H9 (cell line): Measurements from ENCODE around the gene FBXO31. TPM values are rescaled to one million over a fixed set of nuclear protein-coding genes. Genes with fewer than 3 reads are reported as not detected.

Source experiments
- DNase-seq: peaks from one replicate; pipeline ENCODE4 v3.0.0-alpha.2; 2017
- H2AFZ ChIP-seq: one replicate; pipeline ENCODE4 v1.6.1; 2013; ENCODE audit warnings: mild to moderate bottlenecking, low read length, control low read depth, moderate library complexity
- H2AK5ac ChIP-seq: 2 replicates; pipeline ENCODE4 v1.6.1; 2013; ENCODE audit warnings: low read length, control low read depth, mixed read lengths; ENCODE audit not compliant: insufficient read length
- H2BK120ac ChIP-seq: one replicate; pipeline ENCODE4 v1.6.1; 2013; ENCODE audit warnings: low read depth, mild to moderate bottlenecking, low read length, control low read depth, inconsistent platforms; ENCODE audit not compliant: poor library complexity, severe bottlenecking
- H2BK12ac ChIP-seq: 2 replicates; pipeline ENCODE4 v1.6.1; 2013; ENCODE audit warnings: low read length, control low read depth, mixed read lengths, low read depth; ENCODE audit not compliant: insufficient read length
- H2BK15ac ChIP-seq: 2 replicates; pipeline ENCODE4 v1.6.1; 2013; ENCODE audit warnings: low read depth, low read length, control low read depth
- H2BK20ac ChIP-seq: one replicate; pipeline ENCODE4 v1.6.1; 2013; ENCODE audit warnings: low read depth, mild to moderate bottlenecking, low read length, control low read depth, inconsistent platforms; ENCODE audit not compliant: poor library complexity, severe bottlenecking
- H2BK5ac ChIP-seq: 2 replicates; pipeline ENCODE4 v1.6.1; 2013; ENCODE audit warnings: low read length, control low read depth, mixed read lengths; ENCODE audit not compliant: insufficient read length
- H3K14ac ChIP-seq: 2 replicates; pipeline ENCODE4 v1.6.1; 2013; ENCODE audit warnings: low read length, control low read depth; ENCODE audit not compliant: insufficient read depth
- H3K18ac ChIP-seq: 2 replicates; pipeline ENCODE4 v1.6.1; 2013; ENCODE audit warnings: low read depth, mild to moderate bottlenecking, mixed read lengths, low read length, control low read depth; ENCODE audit not compliant: insufficient read length
- H3K23ac ChIP-seq: 2 replicates; pipeline ENCODE4 v1.6.1; 2013; ENCODE audit warnings: low read length, control low read depth, mixed read lengths, low read depth; ENCODE audit not compliant: insufficient read length
- H3K23me2 ChIP-seq: 2 replicates; pipeline ENCODE4 v1.6.1; 2013; ENCODE audit warnings: low read depth, mild to moderate bottlenecking, mixed read lengths, low read length, control low read depth; ENCODE audit not compliant: insufficient read length, poor library complexity, severe bottlenecking
- H3K27ac ChIP-seq: 2 replicates; pipeline ENCODE4 v1.5.1; 2013; ENCODE audit warnings: low read length, control low read depth, mixed read lengths, low read depth; ENCODE audit not compliant: insufficient read length
- H3K27me3 ChIP-seq: 2 replicates; pipeline ENCODE4 v1.6.1; 2013; ENCODE audit warnings: low read length, control low read depth, inconsistent platforms; ENCODE audit not compliant: insufficient read depth
- H3K4ac ChIP-seq: 2 replicates; pipeline ENCODE4 v1.6.1; 2013; ENCODE audit warnings: low read depth, mild to moderate bottlenecking, control low read depth, inconsistent platforms, low read length, moderate library complexity
- H3K4me1 ChIP-seq: 2 replicates; pipeline ENCODE4 v1.6.1; 2013; ENCODE audit warnings: low read length, control low read depth, inconsistent platforms; ENCODE audit not compliant: insufficient read depth
- H3K4me2 ChIP-seq: 2 replicates; pipeline ENCODE4 v1.6.1; 2013; ENCODE audit warnings: low read length, control low read depth, mixed read lengths; ENCODE audit not compliant: insufficient read length, insufficient read depth
- H3K56ac ChIP-seq: 2 replicates; pipeline ENCODE4 v1.6.1; 2013; ENCODE audit warnings: low read depth, mild to moderate bottlenecking, mixed read lengths, low read length, control low read depth; ENCODE audit not compliant: insufficient read length
- H3K79me1 ChIP-seq: 2 replicates; pipeline ENCODE4 v1.6.1; 2013; ENCODE audit warnings: low read depth, mild to moderate bottlenecking, moderate library complexity, low read length, control low read depth, inconsistent platforms; ENCODE audit not compliant: insufficient read depth, poor library complexity, severe bottlenecking
- H3K79me2 ChIP-seq: 2 replicates; pipeline ENCODE4 v1.6.1; 2013; ENCODE audit warnings: low read length, control low read depth, inconsistent platforms; ENCODE audit not compliant: insufficient read depth
- H3K9ac ChIP-seq: 2 replicates; pipeline ENCODE4 v1.6.1; 2013; ENCODE audit warnings: low read length, control low read depth, mixed read lengths; ENCODE audit not compliant: insufficient read length; ENCODE audit errors: extremely low read depth
- H3K9me3 ChIP-seq: one replicate; pipeline ENCODE4 v1.6.1; 2013; ENCODE audit warnings: low read depth, low read length, inconsistent platforms; ENCODE audit not compliant: control insufficient read depth
- H3T11ph ChIP-seq: one replicate; pipeline ENCODE4 v1.6.1; 2013; ENCODE audit warnings: mild to moderate bottlenecking, low read length, control low read depth, inconsistent platforms
- H4K20me1 ChIP-seq: one replicate; pipeline ENCODE4 v1.6.1; 2013; ENCODE audit not compliant: control insufficient read depth, insufficient read length, insufficient read depth
- H4K5ac ChIP-seq: 2 replicates; pipeline ENCODE4 v1.6.1; 2013; ENCODE audit warnings: low read depth, mild to moderate bottlenecking, mixed read lengths, low read length, control low read depth; ENCODE audit not compliant: insufficient read length
- H4K8ac ChIP-seq: replicated peaks from 2 replicates; pipeline ENCODE4 v1.6.1; 2013; ENCODE audit warnings: low read length, control low read depth, mixed read lengths, low read depth; ENCODE audit not compliant: insufficient read length
- H4K91ac ChIP-seq: 2 replicates; pipeline ENCODE4 v1.6.1; 2013; ENCODE audit warnings: low read depth, mild to moderate bottlenecking, moderate library complexity, mixed read lengths, low read length, control low read depth; ENCODE audit not compliant: insufficient read length
- H3K27ac Mint-ChIP-seq, 3 experiments: 2 replicates in 2 of 3; 3 replicates in 1 of 3; pipeline ENCODE4 v1.8.0; 2020 to 2021; ENCODE audit warnings: mixed read lengths in 3 of 3, mild to moderate bottlenecking in 1 of 3, moderate library complexity in 1 of 3
- H3K27me3 Mint-ChIP-seq: 2 replicates; pipeline ENCODE4 v1.8.0; 2021; ENCODE audit warnings: low read depth, mild to moderate bottlenecking, moderate library complexity, mixed read lengths
- H3K36me3 Mint-ChIP-seq, 3 experiments: 2 replicates in 2 of 3; 3 replicates in 1 of 3; pipeline ENCODE4 v1.8.0; 2020 to 2021; ENCODE audit warnings: low read depth in 3 of 3, mixed read lengths in 3 of 3; ENCODE audit not compliant: insufficient read depth in 1 of 3
- H3K4me1 Mint-ChIP-seq, 2 experiments: 2 replicates each; pipeline ENCODE4 v1.8.0; 2020; ENCODE audit warnings: mixed read lengths in 2 of 2
- H3K4me3 Mint-ChIP-seq, 2 experiments: 2 replicates in 1 of 2; 3 replicates in 1 of 2; pipeline ENCODE4 v1.8.0; 2020 to 2021; ENCODE audit warnings: mild to moderate bottlenecking in 2 of 2, mixed read lengths in 2 of 2, moderate library complexity in 1 of 2
- H3K9me3 Mint-ChIP-seq, 2 experiments: 2 replicates in 1 of 2; 3 replicates in 1 of 2; pipeline ENCODE4 v1.8.0; 2020; ENCODE audit warnings: mild to moderate bottlenecking in 2 of 2, mixed read lengths in 2 of 2, moderate library complexity in 1 of 2
- WGBS: extraction: QIAGEN DNeasy Blood & Tissue Kit; methylation state at CpG from one replicate; pipeline ENCODE4 v1.1.7; 2013; ENCODE audit warnings: missing lambda C conversion rate, low lambda C conversion rate, mixed read lengths; ENCODE audit not compliant: insufficient read length; ENCODE audit errors: extremely low coverage; 5-methylcytosine and 5-hydroxymethylcytosine counted together
- total RNA-seq: library from RNA; stranded (reverse); gene quantifications from 2 replicates; pipeline ENCODE4 v1.2.1, GENCODE V29; 2021
- TF ChIP-seq, protein P1 (sequence below): fragments of 200-600 bp; sonication (generic); conservative IDR thresholded peaks from 3 replicates; pipeline ENCODE4 v1.8.0; 2021; ENCODE audit warnings: antibody characterized with exemption, mild to moderate bottlenecking

The FBXO31 gene
- total RNA-seq, 1 experiment from 2014 or later: 24.2 TPM

DNA sequence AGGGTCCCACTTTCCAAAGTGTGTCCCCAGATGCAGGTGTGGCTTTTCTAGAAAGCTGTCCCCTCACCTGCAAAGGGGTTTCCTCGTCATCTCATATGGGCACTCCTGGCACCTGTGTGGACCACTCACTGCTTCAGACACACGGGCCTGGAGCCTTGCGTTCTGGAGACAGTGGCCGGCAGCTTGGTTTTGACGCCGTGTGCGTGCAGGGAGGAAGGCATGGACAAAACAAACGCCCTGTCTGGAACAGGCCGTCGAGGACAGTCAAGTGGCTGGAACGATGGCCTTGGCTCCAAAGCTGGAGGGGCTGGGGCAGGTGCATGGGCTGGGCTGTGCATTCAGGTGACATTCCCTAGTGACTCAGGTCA, 53.3 kb downstream of the FBXO31 start:
- Histone ChIP-seq H3K18ac (no peak overlapping the region), H3K4ac (no peak overlapping the region), H4K8ac (no peak overlapping the region), H3T11ph (no peak overlapping the region), H4K5ac (no peak overlapping the region), H3K9me3 (no peaks in the 10 kb centered on the region), H3K79me1 (no peaks in the 10 kb centered on the region), H3K23me2 (no peaks in the 10 kb centered on the region), H3K9ac (no peak overlapping the region), H3K79me2 (no peaks in the 10 kb centered on the region), H2BK120ac (no peak overlapping the region), H4K20me1 (no peaks in the 10 kb centered on the region), H3K27ac (no peak overlapping the region), H3K4me2 (no peak overlapping the region), H4K91ac (no peak overlapping the region), H3K27me3 (no peaks in the 10 kb centered on the region), H2BK5ac (no peak overlapping the region), H2BK15ac (no peak overlapping the region), H3K56ac (no peak overlapping the region), H2AFZ (no peak overlapping the region), H3K4me1 (no peaks in the 10 kb centered on the region), H2AK5ac (no peak overlapping the region), H3K14ac (no peak overlapping the region; the same call in 1 of the 2 replicates), H3K23ac (no peak overlapping the region), H2BK12ac (no peak overlapping the region), H2BK20ac (no peak overlapping the region)
- no peak for DNase-seq
- TF ChIP-seq, protein P1, sequence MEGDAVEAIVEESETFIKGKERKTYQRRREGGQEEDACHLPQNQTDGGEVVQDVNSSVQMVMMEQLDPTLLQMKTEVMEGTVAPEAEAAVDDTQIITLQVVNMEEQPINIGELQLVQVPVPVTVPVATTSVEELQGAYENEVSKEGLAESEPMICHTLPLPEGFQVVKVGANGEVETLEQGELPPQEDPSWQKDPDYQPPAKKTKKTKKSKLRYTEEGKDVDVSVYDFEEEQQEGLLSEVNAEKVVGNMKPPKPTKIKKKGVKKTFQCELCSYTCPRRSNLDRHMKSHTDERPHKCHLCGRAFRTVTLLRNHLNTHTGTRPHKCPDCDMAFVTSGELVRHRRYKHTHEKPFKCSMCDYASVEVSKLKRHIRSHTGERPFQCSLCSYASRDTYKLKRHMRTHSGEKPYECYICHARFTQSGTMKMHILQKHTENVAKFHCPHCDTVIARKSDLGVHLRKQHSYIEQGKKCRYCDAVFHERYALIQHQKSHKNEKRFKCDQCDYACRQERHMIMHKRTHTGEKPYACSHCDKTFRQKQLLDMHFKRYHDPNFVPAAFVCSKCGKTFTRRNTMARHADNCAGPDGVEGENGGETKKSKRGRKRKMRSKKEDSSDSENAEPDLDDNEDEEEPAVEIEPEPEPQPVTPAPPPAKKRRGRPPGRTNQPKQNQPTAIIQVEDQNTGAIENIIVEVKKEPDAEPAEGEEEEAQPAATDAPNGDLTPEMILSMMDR: no peak
- no peak overlapping the region for H3K27ac Mint-ChIP-seq
- no peaks in the 10 kb centered on the region for H3K9me3 Mint-ChIP-seq
- H3K4me3 Mint-ChIP-seq: no peak overlapping the region
- WGBS: no CpG with 5 or more reads among the region's 11 CpGs
- H3K4me1 Mint-ChIP-seq: no peaks in the 10 kb centered on the region
- no peaks in the 10 kb centered on the region; the same call in 1 of the 2 replicates for H3K27me3 Mint-ChIP-seq
- peaks cover 5 to 29% (median 24%) of the 10 kb centered on the region in 3 experiments for H3K36me3 Mint-ChIP-seq
